Measurements from ENCODE around the gene MYH7. TPM values are rescaled to one million over a fixed set of nuclear protein-coding genes. Genes with fewer than 3 reads are reported as not detected.
"Not testable (repeated sequence)": the region's sequence is repeated elsewhere in the genome, so short reads cannot be mapped to it uniquely, and the experiment has no call there.

The MYH7 gene
- total RNA-seq, 1 experiment from 2014 or later = not detected

- Histone ChIP-seq H3K27me3 (replicated peaks) (no peaks in the 10 kb centered on the region; the same call in 1 of the 2 replicates), H3K4me3 (no peak overlapping the region), H3K36me3 (no peaks in the 10 kb centered on the region), H3K9me3 (replicated peaks) (no peaks in the 10 kb centered on the region), H3K4me1 (replicated peaks) (no peaks in the 10 kb centered on the region), H3K27ac (no peak overlapping the region)
- DNase-seq (ENCODE audit: low read depth in 1 of 2, low spot score in 2 of 2) = no peak
Measured at GRCh38 chr14:23430723-23431085, 4.8 kb downstream of the MYH7 start.

- Histone ChIP-seq H3K4me3 (no peak overlapping the region), H3K9me3 (replicated peaks) (no peaks in the 10 kb centered on the region), H3K36me3 (no peaks in the 10 kb centered on the region), H3K27ac (no peak overlapping the region), H3K4me1 (replicated peaks) (no peaks in the 10 kb centered on the region), H3K27me3 (replicated peaks) (no peaks in the 10 kb centered on the region; the same call in 1 of the 2 replicates)
- no peak for DNase-seq (ENCODE audit: low read depth in 1 of 2, low spot score in 2 of 2)
Measured at GRCh38 chr14:23430016-23430722, 5.3 kb downstream of the MYH7 start.

DNA sequence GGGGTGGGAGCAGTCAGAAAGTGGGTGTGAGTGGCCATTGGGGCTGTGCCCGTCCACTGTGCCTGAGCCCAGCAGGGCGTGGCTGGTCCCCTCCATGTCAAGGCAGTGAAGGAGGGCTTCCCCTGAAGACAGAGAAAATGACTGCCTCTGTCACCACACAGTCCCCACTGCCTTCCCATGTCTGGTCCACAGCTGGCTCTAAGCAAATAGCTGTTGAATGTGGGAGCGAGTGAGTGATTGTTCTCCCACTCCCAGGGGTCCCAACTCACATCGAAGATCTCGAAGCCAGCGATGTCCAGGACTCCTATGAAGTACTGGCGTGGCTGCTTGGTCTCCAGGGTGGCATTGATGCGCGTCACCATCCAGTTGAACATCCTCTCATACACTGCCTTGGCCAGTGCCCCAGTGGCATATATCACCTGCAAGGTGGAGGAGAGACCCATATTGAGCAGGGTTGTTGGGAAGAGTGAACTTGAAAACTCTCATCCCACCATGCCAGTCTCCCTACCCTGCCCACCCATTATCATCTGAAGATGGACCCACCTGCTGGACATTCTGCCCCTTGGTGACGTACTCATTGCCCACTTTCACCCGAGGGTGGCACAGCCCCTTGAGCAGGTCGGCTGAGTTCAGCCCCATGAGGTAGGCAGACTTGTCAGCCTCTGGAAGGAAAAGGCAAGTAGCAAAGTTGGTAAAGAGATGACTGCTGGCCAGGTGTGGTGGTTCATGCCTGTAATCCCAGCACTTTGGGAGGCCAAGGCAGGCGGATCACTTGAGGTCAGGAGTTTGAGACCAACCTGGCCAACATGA is 6.6 kb downstream of the MYH7 start:
- Histone ChIP-seq H3K4me3 (no peak overlapping the region), H3K27ac (no peak overlapping the region), H3K4me1 (replicated peaks) (no peaks in the 10 kb centered on the region), H3K27me3 (replicated peaks) (no peaks in the 10 kb centered on the region; the same call in 1 of the 2 replicates), H3K9me3 (replicated peaks) (no peaks in the 10 kb centered on the region), H3K36me3 (no peaks in the 10 kb centered on the region)
- DNase-seq (ENCODE audit: low read depth in 1 of 2, low spot score in 2 of 2) = no peak

- not testable (repeated sequence) for H3K27ac ChIP-seq; H3K36me3 ChIP-seq; DNase-seq (ENCODE audit: low read depth in 1 of 2, low spot score in 2 of 2); H3K9me3 ChIP-seq (replicated peaks); H3K4me1 ChIP-seq (replicated peaks); H3K27me3 ChIP-seq (replicated peaks); H3K4me3 ChIP-seq
Measured at GRCh38 chr14:23425798-23426197, 9.7 kb downstream of the MYH7 start.

DNA sequence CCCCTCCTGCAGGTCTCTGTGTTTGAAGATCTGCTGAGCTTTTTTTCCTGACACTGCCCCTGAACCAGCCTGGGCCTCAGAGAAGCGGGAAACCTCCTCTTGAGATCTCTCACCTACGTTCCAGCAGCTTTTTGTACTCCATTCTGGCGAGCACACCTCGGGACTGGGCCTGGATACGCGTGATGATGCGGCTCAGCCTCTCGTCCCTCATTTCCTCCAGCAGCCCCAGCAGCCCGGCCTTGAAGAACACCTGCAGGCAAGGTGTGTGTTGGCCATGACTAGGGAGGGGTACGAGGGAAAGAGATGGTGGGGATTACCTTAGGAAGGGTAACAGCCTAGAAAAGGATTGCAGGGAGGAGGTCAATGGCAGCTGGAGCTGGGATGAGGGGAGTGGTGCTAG is 10.3 kb downstream of the MYH7 start:
- H3K36me3 ChIP-seq = no peaks in the 10 kb centered on the region
- no peak overlapping the region for H3K4me3 ChIP-seq
- H3K9me3 ChIP-seq (replicated peaks) = no peaks in the 10 kb centered on the region

DNA sequence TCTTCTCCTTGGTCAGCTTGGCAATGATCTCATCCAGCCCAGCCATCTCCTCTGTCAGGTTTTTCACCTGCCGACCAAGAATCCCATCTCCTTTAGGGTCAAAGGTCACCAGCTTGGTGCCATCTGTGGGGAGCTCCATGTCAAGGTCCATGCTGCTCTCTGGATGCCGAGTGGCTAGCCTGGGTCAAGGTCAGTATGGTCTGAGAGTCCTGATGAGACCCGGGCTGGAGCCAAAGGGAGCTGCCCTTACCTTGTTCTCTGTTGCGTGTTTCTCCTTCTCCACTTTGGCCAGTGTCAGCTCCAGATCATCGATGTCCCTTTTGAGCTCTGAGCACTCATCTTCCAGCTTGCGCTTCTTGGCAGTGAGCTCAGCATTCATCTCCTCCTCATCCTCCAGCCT is 11.8 kb downstream of the MYH7 start:
- Histone ChIP-seq H3K4me1 (replicated peaks) (no peaks in the 10 kb centered on the region), H3K27ac (no peak overlapping the region), H3K9me3 (replicated peaks) (no peaks in the 10 kb centered on the region), H3K27me3 (replicated peaks) (no peaks in the 10 kb centered on the region; the same call in 1 of the 2 replicates), H3K4me3 (no peak overlapping the region), H3K36me3 (no peaks in the 10 kb centered on the region)
- DNase-seq (ENCODE audit: low read depth in 1 of 2, low spot score in 2 of 2) = no peak

More for the DNA sequence above, 10.3 kb downstream of the MYH7 start:
- Histone ChIP-seq H3K4me1 (replicated peaks) (no peaks in the 10 kb centered on the region), H3K27me3 (replicated peaks) (no peaks in the 10 kb centered on the region; the same call in 1 of the 2 replicates), H3K27ac (no peak overlapping the region)
- no peak for DNase-seq (ENCODE audit: low read depth in 1 of 2, low spot score in 2 of 2)

GRCh38 chr14:23421594-23421993 is 13.9 kb downstream of the MYH7 start:
- H3K4me3 ChIP-seq = no peak overlapping the region
- H3K36me3 ChIP-seq = no peaks in the 10 kb centered on the region
- no peaks in the 10 kb centered on the region for H3K9me3 ChIP-seq (replicated peaks)
- peaks cover 3% of the 10 kb centered on the region; the same call in 1 of the 2 replicates for H3K27me3 ChIP-seq (replicated peaks)
- H3K27ac ChIP-seq = no peak overlapping the region
- H3K4me1 ChIP-seq (replicated peaks) = no peaks in the 10 kb centered on the region
- DNase-seq (ENCODE audit: low read depth in 1 of 2, low spot score in 2 of 2) = no peak

- H3K27me3 ChIP-seq (replicated peaks); H3K27ac ChIP-seq; H3K4me3 ChIP-seq; DNase-seq (ENCODE audit: low read depth in 1 of 2, low spot score in 2 of 2); H3K4me1 ChIP-seq (replicated peaks); H3K36me3 ChIP-seq; H3K9me3 ChIP-seq (replicated peaks): not testable (repeated sequence)
Measured at GRCh38 chr14:23419646-23420045, 15.8 kb downstream of the MYH7 start.

DNA sequence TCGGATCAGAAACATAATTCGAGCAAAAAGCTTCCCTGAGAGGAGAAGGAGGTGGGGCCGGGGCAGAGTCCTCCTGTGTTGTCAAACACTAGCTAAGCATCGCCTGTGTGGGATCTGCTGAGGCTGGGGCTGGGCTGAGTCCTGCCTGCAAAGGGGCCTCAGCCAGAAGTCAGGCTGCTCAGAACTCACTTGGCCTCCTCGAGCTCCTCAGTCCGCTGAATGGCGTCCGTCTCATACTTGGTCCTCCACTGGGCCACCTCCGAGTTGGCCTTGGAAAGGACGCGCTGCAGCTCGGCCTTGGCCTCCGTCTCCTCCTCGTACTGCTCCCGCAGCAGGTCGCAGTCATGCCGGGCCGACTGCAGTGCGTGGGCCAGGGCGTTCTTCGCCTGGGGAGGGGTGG is 17.4 kb downstream of the MYH7 start:
- no peaks in the 10 kb centered on the region for H3K36me3 ChIP-seq
- H3K4me3 ChIP-seq = no peak overlapping the region
- no peaks in the 10 kb centered on the region for H3K9me3 ChIP-seq (replicated peaks)
- H3K4me1 ChIP-seq (replicated peaks) = no peaks in the 10 kb centered on the region
- no peak overlapping the region for H3K27ac ChIP-seq
- H3K27me3 ChIP-seq (replicated peaks) = peaks cover 3% of the 10 kb centered on the region
- DNase-seq (ENCODE audit: low read depth in 1 of 2, low spot score in 2 of 2) = no peak

GRCh38 chr14:23417269-23417668 is 18.2 kb downstream of the MYH7 start:
- H3K27ac ChIP-seq; H3K4me1 ChIP-seq (replicated peaks); H3K4me3 ChIP-seq; H3K36me3 ChIP-seq; H3K9me3 ChIP-seq (replicated peaks); DNase-seq (ENCODE audit: low read depth in 1 of 2, low spot score in 2 of 2); H3K27me3 ChIP-seq (replicated peaks): not testable (repeated sequence)

DNA sequence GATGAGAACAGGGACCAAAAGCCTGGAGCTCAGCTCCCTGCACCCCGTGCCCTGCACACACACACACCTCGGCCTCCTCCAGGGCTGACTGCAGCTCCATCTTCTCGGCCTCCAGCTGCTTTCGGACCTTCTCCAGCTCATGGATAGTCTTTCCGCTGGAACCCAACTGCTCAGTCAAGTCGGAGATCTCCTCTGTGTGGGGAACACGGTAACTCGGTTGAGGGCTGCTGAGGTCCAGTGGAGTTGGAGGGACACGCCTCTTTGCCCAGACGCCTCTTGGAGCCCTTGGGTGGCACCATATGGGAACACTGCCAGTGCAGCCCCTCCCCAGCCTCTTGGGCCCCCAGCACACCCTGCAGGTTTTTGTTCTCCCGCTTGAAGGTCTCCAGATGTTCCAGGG is 18.7 kb downstream of the MYH7 start:
- Histone ChIP-seq H3K27me3 (replicated peaks) (peaks cover 3% of the 10 kb centered on the region), H3K27ac (no peak overlapping the region), H3K36me3 (no peaks in the 10 kb centered on the region), H3K4me3 (no peak overlapping the region), H3K9me3 (replicated peaks) (no peaks in the 10 kb centered on the region), H3K4me1 (replicated peaks) (no peaks in the 10 kb centered on the region)
- DNase-seq (ENCODE audit: low read depth in 1 of 2, low spot score in 2 of 2) = no peak

DNA sequence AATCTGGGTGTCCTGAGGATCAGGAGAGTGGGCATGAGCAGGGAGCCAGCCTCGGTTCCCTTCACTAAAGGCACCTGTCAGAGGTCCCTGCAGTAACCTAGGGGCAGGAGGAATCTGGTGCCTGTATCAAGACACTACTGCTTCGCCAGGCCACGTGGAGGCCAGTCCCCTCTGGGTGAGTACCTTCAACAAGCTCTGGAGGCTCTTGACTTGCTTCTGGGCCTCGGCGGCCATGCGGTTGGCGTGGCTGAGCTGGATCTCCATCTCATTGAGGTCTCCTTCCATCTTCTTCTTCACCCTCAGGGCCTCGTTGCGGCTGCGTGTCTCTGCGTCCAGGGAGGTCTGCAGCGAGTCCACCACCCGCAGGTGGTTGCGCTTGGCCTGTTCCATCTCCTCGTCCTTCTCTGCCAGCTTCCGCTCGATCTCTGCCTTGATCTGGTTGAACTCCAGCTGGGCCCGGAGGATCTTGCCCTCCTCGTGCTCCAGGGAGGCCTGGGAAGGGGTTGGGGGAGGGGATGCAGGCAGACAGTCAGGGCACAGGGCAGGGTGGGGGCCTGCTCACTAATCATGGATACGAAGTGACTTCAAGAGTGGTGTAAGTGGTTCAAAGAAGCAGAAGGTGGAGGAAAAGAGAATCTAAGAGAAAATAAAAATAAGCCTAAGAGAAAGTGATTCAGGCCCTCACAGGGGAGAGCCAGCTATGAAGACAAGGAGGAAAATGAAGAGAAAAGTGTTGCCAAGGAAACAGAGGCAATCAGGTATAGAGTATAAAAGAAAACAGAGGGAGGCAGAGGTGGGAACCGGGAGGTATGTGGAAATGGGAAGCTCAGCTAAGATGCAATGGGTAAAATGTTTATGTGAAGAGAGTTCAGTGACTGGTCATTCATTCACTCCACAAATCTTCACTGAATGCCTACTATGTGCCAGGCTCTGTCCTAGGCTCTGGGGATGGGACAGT is 19.4 kb downstream of the MYH7 start:
- H3K27ac ChIP-seq = no peak overlapping the region
- H3K36me3 ChIP-seq = no peaks in the 10 kb centered on the region
- H3K27me3 ChIP-seq (replicated peaks) = peaks cover 3% of the 10 kb centered on the region
- no peaks in the 10 kb centered on the region for H3K4me1 ChIP-seq (replicated peaks)
- no peaks in the 10 kb centered on the region for H3K9me3 ChIP-seq (replicated peaks)
- H3K4me3 ChIP-seq = no peak overlapping the region
- DNase-seq (ENCODE audit: low read depth in 1 of 2, low spot score in 2 of 2) = no peak

DNA sequence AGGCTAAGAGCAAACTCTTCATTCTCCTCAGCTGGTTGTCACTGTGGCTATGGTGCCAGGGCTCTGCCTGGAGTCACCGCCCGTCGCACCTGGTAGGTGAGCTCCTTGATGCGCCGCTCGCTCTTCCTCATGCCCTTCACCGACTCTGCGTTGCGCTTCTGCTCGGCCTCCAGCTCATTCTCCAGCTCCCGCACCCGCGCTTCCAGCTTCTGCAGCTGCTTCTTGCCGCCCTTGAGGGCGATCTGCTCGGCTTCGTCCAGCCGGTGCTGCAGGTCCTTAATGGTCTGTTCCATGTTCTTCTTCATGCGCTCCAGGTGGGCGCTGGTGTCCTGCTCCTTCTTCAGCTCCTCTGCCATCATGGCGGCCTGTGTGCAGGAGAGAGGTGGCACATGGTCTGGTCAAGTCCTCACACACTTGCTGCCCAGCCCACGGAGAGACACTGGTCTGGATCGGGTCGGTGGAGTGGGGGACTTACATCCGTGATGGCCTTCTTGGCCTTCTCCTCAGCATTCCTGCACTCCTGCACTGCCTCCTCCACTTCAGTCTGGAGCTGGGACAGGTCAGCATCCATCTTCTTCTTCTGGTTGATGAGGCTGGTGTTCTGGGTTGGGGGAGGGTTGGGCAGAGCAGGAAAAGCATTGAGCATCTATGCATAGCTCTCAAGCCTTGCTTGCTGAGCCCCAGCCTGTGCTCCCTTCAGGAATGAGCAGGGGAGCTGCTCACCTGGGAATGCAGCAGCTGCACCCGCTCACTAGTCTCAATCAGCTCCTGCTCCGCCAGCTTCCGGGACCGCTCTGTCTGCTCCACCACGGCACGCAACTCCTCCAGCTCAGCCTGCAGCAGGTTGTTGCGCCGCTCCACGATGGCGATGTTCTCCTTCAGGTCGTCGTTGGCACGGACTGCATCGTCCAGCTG is 20.3 kb downstream of the MYH7 start:
- Histone ChIP-seq H3K4me3 (no peak overlapping the region), H3K4me1 (replicated peaks) (no peaks in the 10 kb centered on the region), H3K27me3 (replicated peaks) (peaks cover 4% of the 10 kb centered on the region), H3K36me3 (no peaks in the 10 kb centered on the region), H3K9me3 (replicated peaks) (no peaks in the 10 kb centered on the region), H3K27ac (no peak overlapping the region)
- no peak for DNase-seq (ENCODE audit: low read depth in 1 of 2, low spot score in 2 of 2)

All from SJSA1 (cell line).